ENCODE data around the gene HDAC9. TPM values are rescaled to one million over a fixed set of nuclear protein-coding genes. Genes with fewer than 3 reads are reported as not detected.
"Not testable (repeated sequence)": the region's sequence is repeated elsewhere in the genome, so short reads cannot be mapped to it uniquely, and the experiment has no call there.

HDAC9 gene
- total RNA-seq, 1 donor from 2014 or later: 27.6 TPM

DNA sequence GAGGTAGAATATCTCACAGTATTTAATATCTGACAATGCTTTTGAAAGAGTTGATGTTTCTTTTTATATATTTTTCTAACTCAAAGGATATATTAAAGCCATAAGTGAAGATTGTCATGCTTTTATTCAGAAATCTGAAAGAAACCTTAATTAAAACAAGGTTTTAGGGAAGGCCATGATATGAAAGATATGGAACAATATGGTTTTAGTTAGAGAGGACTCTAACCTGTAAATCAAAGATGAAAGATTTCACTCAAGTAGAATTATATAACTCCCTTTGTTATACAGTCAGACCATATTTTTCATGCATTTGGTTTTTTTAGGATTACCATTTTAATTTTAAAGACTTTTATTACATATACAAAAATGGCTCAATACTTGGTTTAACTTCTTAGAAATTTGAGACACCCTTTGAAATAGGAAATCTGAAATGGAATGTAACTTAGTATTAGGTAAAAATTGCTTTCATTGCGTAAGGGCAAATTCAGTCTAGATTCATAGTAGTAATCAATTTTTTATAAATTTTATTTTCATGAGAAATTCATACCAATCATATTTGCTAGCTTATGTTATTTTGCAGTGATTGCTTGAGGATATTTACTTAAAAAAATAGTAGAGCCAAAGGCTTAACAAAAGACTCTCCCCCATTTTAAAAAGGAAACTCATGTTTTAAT lies 502.1 kb downstream of the HDAC9 start:
- no peak for ATAC-seq
- intact Hi-C loops (cut with DNase I): no loop called here
- no peak for DNase-seq (ENCODE audit: low spot score)

DNA sequence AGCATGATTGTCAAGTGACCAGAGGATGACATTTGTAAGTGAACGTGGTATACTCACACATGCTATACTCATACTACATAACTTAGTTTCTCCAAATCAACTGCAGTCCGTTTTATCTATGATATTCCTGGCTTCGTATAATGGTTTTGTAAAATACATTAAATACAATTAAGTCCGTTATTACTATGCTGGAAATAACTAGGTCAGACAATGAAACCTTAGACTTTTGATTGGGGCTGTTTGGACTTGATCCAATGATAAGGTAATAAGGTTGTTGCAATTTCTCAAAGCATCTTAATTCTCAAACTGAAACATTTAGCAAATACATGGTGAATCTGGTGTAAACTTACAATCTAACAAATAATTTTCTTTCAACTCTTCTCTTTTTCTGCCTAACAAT lies 504.9 kb downstream of the HDAC9 start:
- no peak for ATAC-seq
- no peak for DNase-seq (ENCODE audit: low spot score)
- intact Hi-C loops (cut with DNase I): no loop called here

DNA sequence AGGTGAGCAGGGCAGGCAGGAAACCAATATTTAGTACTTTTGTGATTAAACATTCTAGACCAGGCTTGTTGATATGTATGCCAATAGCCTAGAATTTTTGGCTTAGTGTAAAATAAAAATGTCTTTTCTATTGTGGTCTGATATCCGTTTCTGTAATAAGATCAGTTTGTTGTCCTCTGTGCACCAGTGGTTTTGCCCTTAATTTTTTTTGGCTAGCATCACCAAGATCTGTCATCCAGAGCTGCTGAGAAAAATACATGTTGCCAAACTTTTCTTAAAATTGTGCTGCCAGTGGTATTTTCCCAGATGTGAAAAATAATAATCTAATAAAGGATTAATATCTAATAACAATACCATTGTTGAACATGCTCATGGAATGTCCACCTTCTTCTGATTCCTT lies 506.3 kb downstream of the HDAC9 start:
- no peak for ATAC-seq
- intact Hi-C loops (cut with DNase I): no loop called here
- no peak for DNase-seq (ENCODE audit: low spot score)

DNA sequence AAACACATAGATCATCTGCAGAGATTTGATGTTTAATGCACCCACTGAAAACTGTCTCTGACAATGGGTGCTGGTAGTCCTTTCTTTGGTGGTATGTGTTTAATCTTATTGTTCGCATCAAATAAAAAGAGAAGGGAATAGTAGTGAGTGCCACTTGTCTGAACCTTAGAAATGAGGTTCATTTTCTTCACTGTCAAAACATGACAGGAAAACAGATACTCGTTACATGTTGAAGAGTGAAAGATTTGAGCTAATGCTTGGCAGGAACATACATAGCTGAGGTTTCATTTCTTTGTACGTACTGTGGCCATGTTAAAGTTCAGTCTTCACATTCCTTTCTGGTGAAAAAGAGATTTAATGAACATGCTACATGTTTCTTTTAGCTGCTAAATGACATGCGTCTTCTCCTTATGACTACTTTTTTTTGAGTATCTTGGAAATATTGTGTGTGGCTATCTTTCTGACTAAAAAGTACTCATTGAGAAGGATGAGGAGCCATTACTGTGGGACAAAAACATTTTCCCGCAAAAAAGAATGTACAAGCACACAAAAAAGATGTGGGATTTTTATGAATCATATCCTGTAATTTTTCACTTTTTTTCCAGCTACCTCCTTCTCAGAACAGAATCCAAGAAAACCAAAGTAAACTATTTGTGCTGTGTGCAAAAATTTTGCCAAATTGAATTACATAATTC lies 513.8 kb downstream of the HDAC9 start:
- intact Hi-C loops (cut with DNase I): no loop called here
- no peak for DNase-seq (ENCODE audit: low spot score)
- ATAC-seq: no peak

DNA sequence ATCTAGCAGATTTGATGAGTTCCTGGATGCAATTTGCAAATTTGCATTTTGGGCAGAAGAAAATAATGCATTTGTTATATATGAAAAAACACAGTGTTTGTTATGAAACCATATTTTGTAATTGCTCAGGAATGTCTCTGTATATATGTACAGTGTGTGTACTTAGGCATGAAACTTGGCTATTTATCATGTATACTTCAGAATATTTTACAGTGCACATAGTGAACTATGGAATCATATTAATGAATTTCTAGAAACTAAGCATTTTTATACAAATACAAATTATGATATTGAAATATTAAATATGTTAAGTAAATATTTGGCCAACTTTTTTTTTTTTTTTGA lies 514.4 kb downstream of the HDAC9 start:
- intact Hi-C loops (cut with DNase I): no loop called here
- DNase-seq (ENCODE audit: low spot score) (no peak), ATAC-seq (no peak)

DNA sequence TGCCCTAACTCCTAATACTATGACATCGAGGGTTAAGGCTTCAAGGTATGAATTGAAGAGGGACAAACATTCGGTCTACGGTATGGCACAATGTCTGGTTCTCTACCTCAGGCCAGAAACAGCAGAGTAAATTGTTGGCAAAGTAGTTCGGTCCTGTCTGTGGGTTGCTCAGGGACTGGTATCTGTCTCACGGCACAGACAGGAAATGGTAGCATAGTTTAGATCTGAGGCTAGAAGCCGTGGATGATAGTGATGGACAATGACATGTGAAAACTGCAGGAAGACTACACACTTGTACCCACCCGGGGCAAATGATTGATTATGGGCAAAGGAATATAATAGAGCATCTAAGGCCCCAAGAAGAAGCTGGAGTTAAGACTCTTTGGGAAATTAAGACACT lies 515.7 kb downstream of the HDAC9 start:
- DNase-seq (ENCODE audit: low spot score) (no peak), ATAC-seq (no peak)
- intact Hi-C loops (cut with DNase I): no loop called here

DNA sequence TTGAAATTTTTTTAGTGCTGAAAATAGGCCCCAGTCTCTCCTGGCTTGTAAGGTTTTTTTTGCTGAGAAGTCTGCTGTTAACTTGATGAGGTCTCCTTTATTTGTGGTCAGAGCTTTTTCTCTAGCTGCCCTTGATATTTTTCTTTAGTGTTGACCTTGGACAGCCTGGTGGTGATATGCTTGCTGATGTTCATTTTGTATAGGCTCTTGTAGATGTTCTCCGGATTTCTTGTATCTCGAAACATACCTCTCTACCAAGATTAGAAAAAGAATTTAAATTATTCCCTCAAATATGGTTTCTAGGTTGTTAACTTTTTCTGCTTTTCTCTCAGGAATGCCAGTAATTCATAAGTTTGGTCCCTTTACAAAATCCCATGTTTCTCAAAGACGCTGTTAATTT lies 519.5 kb downstream of the HDAC9 start:
- ATAC-seq (no peak), DNase-seq (ENCODE audit: low spot score) (no peak)
- intact Hi-C loops (cut with DNase I): no loop called here

DNA sequence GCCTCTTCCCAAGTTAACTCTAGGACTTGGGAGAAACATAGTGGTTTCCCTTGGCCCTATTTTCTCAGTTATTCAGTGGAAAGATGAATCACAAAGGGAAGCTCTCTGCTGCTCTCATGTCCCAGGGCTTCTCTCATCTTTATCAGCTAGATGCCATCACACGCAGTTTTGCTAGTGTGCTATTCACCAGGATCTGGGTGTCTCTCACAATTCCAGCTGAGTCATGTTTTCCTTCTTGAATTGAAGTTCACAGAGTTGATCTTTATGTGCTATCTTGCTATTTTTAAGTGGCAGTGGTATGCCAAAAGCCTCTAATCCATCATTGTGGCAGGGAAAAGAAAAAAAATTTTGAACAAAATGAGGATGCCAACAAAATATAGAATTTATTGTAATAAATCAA lies 520.6 kb downstream of the HDAC9 start:
- intact Hi-C loops (cut with DNase I): no loop called here
- DNase-seq (ENCODE audit: low spot score): no peak
- ATAC-seq: no peak

DNA sequence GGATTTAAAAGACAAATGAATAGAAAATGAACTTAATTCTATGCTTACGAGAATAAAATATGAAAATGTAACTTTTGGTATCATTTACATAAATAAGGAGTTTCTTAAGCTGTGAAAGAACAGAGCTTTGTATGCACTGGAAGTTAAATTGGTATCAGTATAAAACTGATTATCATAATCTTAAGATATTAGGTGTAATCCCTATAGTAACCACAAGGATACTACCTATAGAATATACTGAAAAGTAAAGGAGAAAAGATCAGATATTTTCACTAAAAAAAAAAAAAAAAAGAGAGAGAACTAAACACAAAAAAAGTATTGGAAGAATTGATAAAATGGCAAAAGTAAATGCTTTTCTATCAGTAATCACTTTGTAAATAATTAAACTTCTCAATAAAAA lies 521.8 kb downstream of the HDAC9 start:
- intact Hi-C loops (cut with DNase I): no loop called here
- DNase-seq (ENCODE audit: low spot score) (no peak), ATAC-seq (no peak)

DNA sequence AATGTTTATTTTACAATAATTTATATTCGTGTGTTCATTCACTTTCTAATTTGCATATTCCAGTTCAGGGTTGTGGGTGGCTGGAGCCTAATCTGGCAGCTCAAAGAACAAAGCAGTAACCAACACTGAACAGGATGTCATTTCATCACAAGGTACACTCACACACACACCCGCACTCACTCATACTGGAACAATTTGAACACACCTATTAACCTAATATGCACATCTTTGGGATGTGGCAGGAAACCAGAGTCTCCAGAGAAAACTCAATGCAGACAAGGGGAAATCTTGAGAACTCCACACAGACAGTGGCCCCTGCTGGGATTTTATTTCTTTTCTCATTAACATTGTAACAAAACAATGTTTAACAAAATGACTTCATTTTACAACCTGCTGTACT lies 524.5 kb downstream of the HDAC9 start:
- ATAC-seq (no peak), DNase-seq (ENCODE audit: low spot score) (no peak)
- intact Hi-C loops (cut with DNase I): no loop called here

DNA sequence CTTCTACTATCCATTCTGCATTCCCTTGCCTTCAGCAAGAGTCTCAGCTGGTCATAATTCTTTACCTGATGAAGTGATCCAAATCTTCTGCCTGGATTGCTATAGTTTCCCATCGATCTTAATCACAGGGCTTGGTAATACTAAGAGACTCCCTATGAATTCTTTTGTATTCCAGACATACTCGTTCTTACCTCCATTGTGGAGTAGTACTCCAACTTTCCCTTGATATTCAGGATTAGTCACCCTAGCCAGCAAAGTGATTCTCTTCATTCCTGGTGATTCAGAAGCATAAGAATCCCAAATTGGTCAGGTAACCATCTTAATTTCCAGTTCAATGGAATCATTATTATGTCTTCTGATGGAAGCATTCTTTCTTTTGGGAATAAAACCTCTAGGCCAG lies 525.2 kb downstream of the HDAC9 start:
- intact Hi-C loops (cut with DNase I): no loop called here
- DNase-seq (ENCODE audit: low spot score) (no peak), ATAC-seq (no peak)

DNA sequence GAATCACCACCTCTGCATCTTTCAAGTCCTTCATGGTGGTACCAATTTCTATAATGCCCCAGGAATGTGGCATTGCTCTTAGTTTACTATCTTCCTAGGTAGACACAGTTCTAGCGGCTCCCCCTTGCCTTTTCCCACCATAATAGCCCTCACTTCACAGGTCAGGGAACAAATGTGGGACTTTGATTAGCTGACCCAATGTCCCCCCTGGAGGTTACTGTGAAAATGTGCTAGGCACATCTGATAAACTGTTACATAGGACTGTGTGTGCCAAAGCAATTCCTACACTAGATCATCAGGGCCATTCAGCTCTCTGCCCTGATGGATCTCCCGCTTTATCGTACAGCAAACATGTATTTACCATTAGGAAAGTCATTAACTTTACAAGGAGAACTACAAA lies 527.9 kb downstream of the HDAC9 start:
- intact Hi-C loops (cut with DNase I): no loop called here
- DNase-seq (ENCODE audit: low spot score) (no peak), ATAC-seq (no peak)

DNA sequence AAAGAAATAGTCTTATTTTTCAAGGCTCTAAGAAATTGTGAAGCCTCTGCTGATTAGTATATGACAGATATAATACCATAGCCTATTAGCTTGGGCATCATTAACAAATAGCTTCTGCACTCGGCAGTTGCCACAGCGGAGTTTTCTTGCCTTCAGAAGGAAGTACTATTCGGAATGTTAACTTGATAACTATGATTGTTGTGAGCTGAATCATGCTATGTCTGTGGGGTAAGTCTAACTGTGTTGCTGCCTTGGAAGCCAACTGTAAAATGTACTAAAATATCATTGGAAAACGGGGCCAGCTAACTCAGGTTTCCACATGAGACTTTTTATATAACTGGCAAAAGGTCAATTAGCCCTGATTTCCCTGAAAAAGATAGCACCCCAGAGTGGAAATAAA lies 528.7 kb downstream of the HDAC9 start:
- ATAC-seq (no peak), DNase-seq (ENCODE audit: low spot score) (no peak)
- intact Hi-C loops (cut with DNase I): no loop called here

DNA sequence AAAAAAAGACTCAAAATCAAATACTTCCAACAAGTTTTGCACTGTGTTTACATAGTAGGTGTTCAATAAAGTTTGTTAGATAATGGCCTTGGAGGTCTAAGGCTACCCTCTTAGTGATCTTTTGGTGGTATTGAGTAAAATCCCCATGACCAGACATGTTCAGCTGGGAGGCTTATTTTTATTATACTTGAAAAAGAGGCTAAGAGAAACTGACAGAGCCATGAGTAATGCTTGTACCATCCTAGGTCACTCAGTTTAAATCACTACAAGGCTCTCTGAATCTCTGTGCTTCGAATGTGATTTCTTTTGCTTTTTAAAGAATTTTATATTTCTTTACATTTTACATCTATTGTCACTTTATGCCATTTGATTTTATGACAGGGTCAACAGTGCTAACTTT lies 531.3 kb downstream of the HDAC9 start:
- DNase-seq (ENCODE audit: low spot score) (no peak), ATAC-seq (no peak)
- intact Hi-C loops (cut with DNase I): no loop called here

DNA sequence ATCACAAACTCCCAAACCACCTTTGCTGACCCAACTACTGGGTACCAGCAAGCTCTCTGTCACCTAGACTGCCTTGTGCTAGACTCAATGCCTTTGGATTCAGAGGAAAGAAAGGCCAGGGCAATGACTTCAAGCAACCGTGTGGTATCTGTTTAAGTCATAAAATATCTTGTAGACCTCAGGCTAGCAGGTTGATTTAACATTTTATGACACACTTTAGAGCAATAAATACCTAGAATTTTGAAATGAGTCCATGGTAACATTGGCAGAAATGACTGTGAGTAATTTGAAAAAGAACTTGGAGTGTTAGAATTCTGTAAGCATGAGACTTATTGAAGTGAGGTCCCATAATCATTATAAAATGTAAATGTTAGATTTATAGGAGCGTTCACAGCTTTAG lies 534.7 kb downstream of the HDAC9 start:
- DNase-seq (ENCODE audit: low spot score) (no peak), ATAC-seq (no peak)
- intact Hi-C loops (cut with DNase I): no loop called here

DNA sequence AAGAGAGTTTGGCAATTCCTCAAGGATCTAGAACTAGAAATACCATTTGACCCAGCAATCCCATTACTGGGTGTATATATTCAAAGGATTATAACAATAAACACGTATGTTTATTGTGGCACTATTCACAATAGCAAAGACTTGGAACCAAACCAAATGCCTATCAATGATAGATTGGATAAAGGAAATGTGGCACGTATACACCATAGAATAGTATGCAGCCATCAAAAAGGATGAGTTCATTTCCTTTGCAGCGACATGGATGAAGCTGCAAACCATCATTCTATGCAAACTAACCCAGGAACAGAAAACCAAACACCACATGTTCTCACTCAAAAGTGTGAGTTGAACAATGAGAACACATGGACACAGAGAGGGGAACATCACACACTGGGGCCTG lies 537.4 kb downstream of the HDAC9 start:
- intact Hi-C loops (cut with DNase I); DNase-seq (ENCODE audit: low spot score); ATAC-seq: not testable (repeated sequence)

DNA sequence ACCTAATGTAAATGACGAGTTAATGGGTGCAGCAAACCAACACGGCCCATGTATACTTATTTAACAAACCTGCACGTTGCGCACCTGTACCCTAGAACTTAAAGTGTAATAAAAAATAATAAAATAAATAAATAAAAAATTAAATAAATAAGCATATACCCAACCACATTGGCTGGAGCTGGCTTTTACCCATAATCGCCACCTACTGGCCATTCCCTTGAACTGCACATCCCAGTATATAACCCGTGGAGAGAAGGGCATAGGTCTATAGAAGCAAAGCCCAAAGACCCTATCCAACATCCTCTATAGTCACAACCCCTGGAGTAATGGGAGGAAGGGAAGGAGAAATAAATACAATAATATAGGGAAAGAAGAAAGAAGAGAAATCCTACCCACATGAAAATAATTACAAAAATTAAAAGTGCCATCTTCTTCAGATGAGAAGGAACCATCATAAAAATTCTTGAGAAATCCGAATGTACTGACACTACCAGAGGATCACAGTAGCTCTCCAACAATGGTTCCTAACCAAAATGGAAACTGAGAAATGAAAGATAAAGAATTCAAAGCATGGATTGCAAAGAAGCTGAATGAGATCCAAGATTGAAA lies 556.3 kb downstream of the HDAC9 start:
- intact Hi-C loops (cut with DNase I): no loop called here
- ATAC-seq (no peak), DNase-seq (ENCODE audit: low spot score) (peak; percentile 60)
